WTC11 (cell line): ENCODE results near the gene SAMD4A. TPM values are rescaled to one million over a fixed set of nuclear protein-coding genes. Genes with fewer than 3 reads are reported as not detected.

Experiments
- ATAC-seq: fragments of 200-7000 bp; cut with Tn5 transposase; 2 replicates; pipeline ENCODE4 v1.10.0; 2021; ENCODE audit warnings: mild to moderate bottlenecking, moderate library complexity
- CTCF ChIA-PET: fragments of 300-600 bp; sonication (Branson Sonifier 250); formaldehyde crosslinking; loops from one replicate; lab custom pipeline; 2021; ENCODE audit warnings: antibody characterized with exemption; lab: Charles Lee
- POLR2A ChIA-PET: fragments of 350-600 bp; sonication (Branson Sonifier 250); formaldehyde crosslinking; loops from one replicate; lab custom pipeline; 2021; ENCODE audit warnings: antibody characterized with exemption; lab: Charles Lee
- DNase-seq: peaks from one replicate; pipeline ENCODE4 v3.0.0; 2021; ENCODE audit warnings: low spot score
- H3K27ac Mint-ChIP-seq: 2 replicates; pipeline ENCODE4 v1.8.0; 2021; ENCODE audit warnings: mixed read lengths
- H3K27me3 Mint-ChIP-seq: 2 replicates; pipeline ENCODE4 v1.8.0; 2021; ENCODE audit warnings: low read depth, mild to moderate bottlenecking, moderate library complexity, mixed read lengths
- H3K36me3 Mint-ChIP-seq: 2 replicates; pipeline ENCODE4 v1.8.0; 2021; ENCODE audit warnings: mixed read lengths
- H3K4me1 Mint-ChIP-seq: 2 replicates; pipeline ENCODE4 v1.8.0; 2022; ENCODE audit warnings: mixed read lengths
- H3K4me3 Mint-ChIP-seq: 2 replicates; pipeline ENCODE4 v1.8.0; 2021; ENCODE audit warnings: mild to moderate bottlenecking, moderate library complexity, mixed read lengths
- H3K9me3 Mint-ChIP-seq: 2 replicates; pipeline ENCODE4 v1.8.0; 2021; ENCODE audit warnings: mixed read lengths
- ARID4B ChIP-seq: sonication (generic); formaldehyde crosslinking; IDR thresholded peaks from 2 replicates; pipeline ENCODE4 v1.8.0; 2023; ENCODE audit warnings: missing genetic modification reagents, mild to moderate bottlenecking, borderline replicate concordance
- ATF1 ChIP-seq: sonication (generic); formaldehyde crosslinking; IDR thresholded peaks from 2 replicates; pipeline ENCODE4 v1.8.1; 2023; ENCODE audit warnings: mild to moderate bottlenecking, moderate library complexity, missing genetic modification reagents
- ATF3 ChIP-seq: sonication (generic); formaldehyde crosslinking; conservative IDR thresholded peaks from 2 replicates; pipeline ENCODE4 v1.8.1; 2022; ENCODE audit warnings: mild to moderate bottlenecking, missing genetic modification reagents
- CTCF ChIP-seq: fragments of 200-600 bp; IDR thresholded peaks from 2 replicates; pipeline ENCODE4 v1.8.0; 2022; ENCODE audit warnings: antibody characterized with exemption
- E2F5 ChIP-seq: sonication (generic); formaldehyde crosslinking; IDR thresholded peaks from 2 replicates; pipeline ENCODE4 v1.8.1; 2022; ENCODE audit warnings: mild to moderate bottlenecking, moderate library complexity, missing genetic modification reagents
- ELF4 ChIP-seq: sonication (generic); formaldehyde crosslinking; IDR thresholded peaks from 2 replicates; pipeline ENCODE4 v1.8.1; 2022; ENCODE audit warnings: low read depth, mild to moderate bottlenecking, moderate library complexity, missing genetic modification reagents
- ETV6 ChIP-seq: sonication (generic); formaldehyde crosslinking; IDR thresholded peaks from 2 replicates; pipeline ENCODE4 v1.8.1; 2022; ENCODE audit warnings: mild to moderate bottlenecking, missing genetic modification reagents
- FOXP4 ChIP-seq: sonication (generic); formaldehyde crosslinking; IDR thresholded peaks from 2 replicates; pipeline ENCODE4 v1.8.0; 2022; ENCODE audit warnings: mild to moderate bottlenecking, missing genetic modification reagents
- HMGA2 ChIP-seq: fragments of 250-450 bp; sonication (Bioruptor Pico); IDR thresholded peaks from 2 replicates; pipeline ENCODE4 v1.4.0; 2021; ENCODE audit warnings: mild to moderate bottlenecking, moderate library complexity
- IRF1 ChIP-seq: sonication (generic); formaldehyde crosslinking; IDR thresholded peaks from 2 replicates; pipeline ENCODE4 v1.8.0; 2023; ENCODE audit warnings: missing genetic modification reagents
- MYBL2 ChIP-seq: sonication (generic); formaldehyde crosslinking; IDR thresholded peaks from 2 replicates; pipeline ENCODE4 v1.8.1; 2023; ENCODE audit warnings: mild to moderate bottlenecking, moderate library complexity, missing genetic modification reagents
- NFYB ChIP-seq: sonication (generic); formaldehyde crosslinking; conservative IDR thresholded peaks from 2 replicates; pipeline ENCODE4 v1.8.0; 2022; ENCODE audit warnings: low read depth, missing genetic modification reagents
- SOX15 ChIP-seq: fragments of 250-450 bp; sonication (Bioruptor Pico); IDR thresholded peaks from 2 replicates; pipeline ENCODE4 v1.9.0; 2021; ENCODE audit warnings: mild to moderate bottlenecking
- STAT6 ChIP-seq: sonication (generic); formaldehyde crosslinking; conservative IDR thresholded peaks from 2 replicates; pipeline ENCODE4 v1.8.1; 2023; ENCODE audit warnings: mild to moderate bottlenecking, low read depth, missing genetic modification reagents, moderate library complexity
- ZNF263 ChIP-seq: sonication (generic); formaldehyde crosslinking; IDR thresholded peaks from 2 replicates; pipeline ENCODE4 v1.8.1; 2022; ENCODE audit warnings: low read depth, mild to moderate bottlenecking, moderate library complexity, missing genetic modification reagents
- ZSCAN18 ChIP-seq: fragments of 250-450 bp; sonication (Bioruptor Pico); IDR thresholded peaks from 2 replicates; pipeline ENCODE4 v2.1.2; 2022; ENCODE audit warnings: mild to moderate bottlenecking, moderate library complexity
- total RNA-seq: library from RNA; stranded (reverse); gene quantifications from 3 replicates; pipeline ENCODE4 v1.2.3, GENCODE V29; 2021

Gene SAMD4A
- total RNA-seq, 1 experiment from 2014 or later, result 6.0 TPM

GRCh38 chr14:54703082-54703481, 136.2 kb downstream of the SAMD4A start (continued):
- TF ChIP-seq FOXP4 (CRISPR knock-in tag) (no peak), SOX15 (CRISPR knock-in tag) (no peak), ATF1 (CRISPR knock-in tag) (no peak)

GRCh38 chr14:54703724-54704123, 136.8 kb downstream of the SAMD4A start:
- Mint-ChIP-seq H3K4me1 (peaks cover 10% of the 10 kb centered on the region), H3K9me3 (no peaks in the 10 kb centered on the region)

More at GRCh38 chr14:54703724-54704123, 136.8 kb downstream of the SAMD4A start:
- no peak for ATAC-seq
- no peak overlapping the region for H3K27ac Mint-ChIP-seq
- TF ChIP-seq ZNF263 (no peak), ELF4 (CRISPR knock-in tag) (no peak), STAT6 (CRISPR knock-in tag) (no peak), ATF3 (CRISPR knock-in tag) (no peak), MYBL2 (no peak), ETV6 (CRISPR knock-in tag) (no peak), IRF1 (no peak), ARID4B (CRISPR knock-in tag) (no peak), HMGA2 (CRISPR knock-in tag) (no peak), E2F5 (no peak), SOX15 (CRISPR knock-in tag) (no peak), NFYB (CRISPR knock-in tag) (no peak), ZSCAN18 (CRISPR knock-in tag) (no peak), CTCF (no peak)
- TF ChIP-seq, all 79 proteins: peak for 0
- Mint-ChIP-seq H3K27me3 (no peaks in the 10 kb centered on the region), H3K4me3 (no peak overlapping the region), H3K36me3 (no peaks in the 10 kb centered on the region)
- POLR2A ChIA-PET, result no interaction called here
- no peak for DNase-seq
- CTCF ChIA-PET, result no interaction called here
